Measurements from ENCODE around the gene EFNA5. TPM values are rescaled to one million over a fixed set of nuclear protein-coding genes. Genes with fewer than 3 reads are reported as not detected.

Gene EFNA5
- total RNA-seq = 23.8 and 25.8 TPM in 2 replicates

GRCh38 chr5:107670932-107671741 is at the start of gene EFNA5:
EFNA5 (minus strand) TSS chr5:107670937.

Measured in thoracic aorta endothelial cell (primary cell).